HCT116 (cell line): ENCODE data around the gene DNMT3L. TPM values are rescaled to one million over a fixed set of nuclear protein-coding genes. Genes with fewer than 3 reads are reported as not detected.

Experiments
- ATAC-seq: fragments of 200-7000 bp; cut with Tn5 transposase; 2 replicates; pipeline ENCODE4 v1.9.1; 2020; ENCODE audit warnings: mild to moderate bottlenecking, moderate library complexity
- BruUV-seq: library from RNA; stranded (reverse); fragments of 400-500 nt; replicated peaks from 2 replicates; lab custom pipeline; 2021; lab: Mats Ljungman, UMichigan
- CTCF ChIA-PET: fragments of 300-600 bp; sonication (Branson Sonifier 250); formaldehyde crosslinking; loops from one replicate; lab custom pipeline; 2021; ENCODE audit warnings: antibody characterized with exemption; lab: Charles Lee
- POLR2A ChIA-PET: fragments of 300-600, 350-600 bp; sonication (Branson Sonifier 250); formaldehyde crosslinking; loops from one replicate; lab custom pipeline; 2021; ENCODE audit warnings: antibody characterized with exemption; lab: Charles Lee
- RAD21 ChIA-PET, 2 experiments: fragments of 300-600 bp; sonication (Branson Sonifier 250); formaldehyde crosslinking; loops; one replicate each; lab custom pipeline; 2023; ENCODE audit warnings: low total read pairs in 2 of 2; ENCODE audit not compliant: uncharacterized antibody in 2 of 2, unreplicated experiment in 2 of 2, low non-redundant PET in 1 of 2; lab: Charles Lee
- DNase-seq: peaks from one replicate; pipeline ENCODE4 v3.0.0-alpha.2; 2010; ENCODE audit warnings: low read depth, low spot score
- H2AFZ ChIP-seq: fragments of 200-600 bp; shearing (Covaris generic), sonication (generic); 2 replicates; pipeline ENCODE4 v1.6.1; 2017; ENCODE audit warnings: low read depth, mixed run types, mixed read lengths, antibody characterized with exemption, low read length; ENCODE audit not compliant: poor library complexity, severe bottlenecking
- H3K27ac ChIP-seq: 2 replicates; pipeline ENCODE4 v1.5.1; 2012; ENCODE audit warnings: low read depth, low read length
- H3K27me3 ChIP-seq: fragments of 200-600 bp; sonication (generic); 2 replicates; pipeline ENCODE4 v1.6.1; 2016; ENCODE audit warnings: mixed run types, low read length, mixed read lengths; ENCODE audit not compliant: insufficient read depth
- H3K36me3 ChIP-seq, 2 experiments: fragments of 200-500 bp in 1 of 2; fragments of 200-600 bp in 1 of 2; sonication (Bioruptor generic) in 1 of 2; sonication (generic) in 1 of 2; 2 replicates each; pipeline versions ENCODE4 v1.5.1 to v1.6.1; 2014 to 2016; ENCODE audit warnings: low read length in 2 of 2, inconsistent platforms in 1 of 2, mixed read lengths in 1 of 2, mixed run types in 1 of 2; ENCODE audit not compliant: insufficient read depth in 2 of 2, control insufficient read depth in 1 of 2
- H3K4me1 ChIP-seq, 2 experiments: fragments of 200-600 bp in 1 of 2; sonication (generic) in 1 of 2; 2 replicates each; pipeline versions ENCODE4 v1.5.1 to v1.6.1; 2012 to 2017; ENCODE audit warnings: low read length in 2 of 2, inconsistent platforms in 1 of 2, mild to moderate bottlenecking in 1 of 2, mixed read lengths in 1 of 2, mixed run types in 1 of 2, moderate library complexity in 1 of 2; ENCODE audit not compliant: insufficient read depth in 2 of 2, control insufficient read depth in 1 of 2
- H3K4me2 ChIP-seq: fragments of 200-600 bp; sonication (generic); 2 replicates; pipeline ENCODE4 v1.6.1; 2017; ENCODE audit warnings: mixed run types, low read length, mixed read lengths
- H3K4me3 ChIP-seq, 2 experiments: fragments of 200-600 bp in 1 of 2; sonication (generic) in 1 of 2; replicated peaks in 1 of 2; 2 replicates each; pipeline ENCODE4 v1.5.1; 2011 to 2016; ENCODE audit warnings: low read length in 2 of 2, control low read depth in 1 of 2, low read depth in 1 of 2, mild to moderate bottlenecking in 1 of 2, mixed read lengths in 1 of 2, mixed run types in 1 of 2
- H3K79me2 ChIP-seq: fragments of 200-600 bp; sonication (generic); 2 replicates; pipeline ENCODE4 v1.6.1; 2017; ENCODE audit warnings: mild to moderate bottlenecking, mixed run types, low read length, moderate library complexity, mixed read lengths; ENCODE audit not compliant: insufficient read depth
- H3K9ac ChIP-seq: fragments of 200-600 bp; sonication (generic); 2 replicates; pipeline ENCODE4 v1.6.1; 2016; ENCODE audit warnings: low read length, mixed read lengths
- H3K9me2 ChIP-seq: fragments of 200-600 bp; sonication (generic), shearing (Covaris generic); 2 replicates; pipeline ENCODE4 v1.6.1; 2017; ENCODE audit warnings: mixed run types, mild to moderate bottlenecking, moderate library complexity; ENCODE audit not compliant: insufficient read depth
- H3K9me3 ChIP-seq, 2 experiments: fragments of 200-500 bp in 1 of 2; fragments of 200-600 bp in 1 of 2; sonication (Bioruptor generic) in 1 of 2; sonication (generic) in 1 of 2; 2 replicates each; pipeline ENCODE4 v1.6.1; 2014 to 2017; ENCODE audit warnings: low read length in 2 of 2, mixed read lengths in 2 of 2, inconsistent platforms in 1 of 2, low read depth in 1 of 2, mild to moderate bottlenecking in 1 of 2, mixed run types in 1 of 2, moderate library complexity in 1 of 2; ENCODE audit not compliant: control insufficient read depth in 1 of 2, insufficient read depth in 1 of 2
- H4K20me1 ChIP-seq: fragments of 200-600 bp; sonication (generic), shearing (Covaris generic); 2 replicates; pipeline ENCODE4 v1.6.1; 2017; ENCODE audit warnings: mixed run types, mild to moderate bottlenecking, moderate library complexity; ENCODE audit not compliant: insufficient read depth
- EGR1 ChIP-seq: IDR thresholded peaks from 2 replicates; pipeline ENCODE4 v1.6.1; 2012; ENCODE audit warnings: low read depth
- ELF1 ChIP-seq: IDR thresholded peaks from 2 replicates; pipeline ENCODE4 v1.6.1; 2012; ENCODE audit warnings: low read depth, borderline replicate concordance
- RAD21 ChIP-seq: IDR thresholded peaks from 2 replicates; pipeline ENCODE4 v1.6.1; 2012; ENCODE audit warnings: low read depth, mild to moderate bottlenecking
- SRF ChIP-seq: IDR thresholded peaks from 2 replicates; pipeline ENCODE4 v1.6.1; 2012; ENCODE audit warnings: low read depth
- ZFX ChIP-seq: fragments of 450-650 bp; IDR thresholded peaks from 2 replicates; pipeline ENCODE4 v1.6.1; 2017
- intact Hi-C: fragments of 100-400 bp; cut with micrococcal nuclease; formaldehyde crosslinking; loops from 2 replicates; pipeline ENCODE4 v1.10.0; 2022
- total RNA-seq: library from RNA; stranded (reverse); gene quantifications from one replicate; pipeline ENCODE4 v1.2.1, GENCODE V29; 2021; ENCODE audit not compliant: unreplicated experiment
- TF ChIP-seq, protein P1 (sequence below): IDR thresholded peaks from 2 replicates; pipeline ENCODE4 v1.6.1; 2012; ENCODE audit warnings: low read depth
- TF ChIP-seq, protein P2 (sequence below): IDR thresholded peaks from 2 replicates; pipeline ENCODE4 v1.6.1; 2012
- TF ChIP-seq, protein P3 (sequence below): IDR thresholded peaks from 2 replicates; pipeline ENCODE4 v1.6.1; 2012

The DNMT3L gene
- total RNA-seq, 1 experiment from 2014 or later = not detected

DNA sequence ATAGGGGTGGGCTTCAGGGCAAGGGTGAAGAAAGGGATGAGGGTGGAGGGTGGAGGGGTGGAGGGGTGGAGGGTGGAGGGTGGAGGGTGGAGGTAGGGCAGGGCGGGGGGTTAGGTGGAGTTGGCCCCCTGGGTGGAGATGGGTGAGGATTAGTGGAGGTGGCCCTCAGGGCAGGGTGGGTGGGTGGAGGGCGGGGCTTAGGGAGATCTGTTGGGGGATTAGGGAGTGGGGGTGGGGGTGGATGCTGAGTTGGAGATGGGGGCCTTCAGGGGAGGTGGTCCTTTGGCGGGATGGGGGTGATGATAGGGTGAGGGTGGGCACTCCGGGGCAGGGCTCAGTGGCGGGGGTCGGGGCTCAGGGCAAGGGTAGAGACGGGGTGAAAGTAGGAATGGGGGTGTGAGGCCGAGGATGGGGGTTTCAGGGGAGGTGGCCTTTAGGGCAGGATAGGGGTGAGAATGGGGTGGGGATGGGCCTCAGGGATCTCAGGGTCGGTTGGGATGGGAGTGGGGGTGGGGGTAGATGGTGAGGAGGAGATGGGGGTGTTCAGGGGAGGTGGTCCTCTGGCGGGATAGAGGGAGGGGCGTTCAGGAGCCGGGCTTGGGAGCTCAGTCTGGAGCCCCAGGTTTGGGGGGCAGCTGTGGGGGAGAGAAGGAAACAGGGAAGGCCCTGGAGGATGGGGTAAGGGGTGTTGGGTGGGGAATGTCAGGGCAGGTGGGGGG is 800 bp upstream of the DNMT3L start:
- H3K4me1 ChIP-seq = no peaks in the 10 kb centered on the region
- H3K36me3 ChIP-seq = no peaks in the 10 kb centered on the region
- no peak overlapping the region for H3K4me3 ChIP-seq
- no peak for DNase-seq
- no peaks in the 10 kb centered on the region for H4K20me1 ChIP-seq
- H2AFZ ChIP-seq = no peak overlapping the region
- intact Hi-C loops = no loop called here
- BruUV-seq = no TSS peak
- TF ChIP-seq RAD21 (no peak), ELF1 (no peak), SRF (no peak), ZFX (no peak), EGR1 (no peak)
- TF ChIP-seq, protein P1, sequence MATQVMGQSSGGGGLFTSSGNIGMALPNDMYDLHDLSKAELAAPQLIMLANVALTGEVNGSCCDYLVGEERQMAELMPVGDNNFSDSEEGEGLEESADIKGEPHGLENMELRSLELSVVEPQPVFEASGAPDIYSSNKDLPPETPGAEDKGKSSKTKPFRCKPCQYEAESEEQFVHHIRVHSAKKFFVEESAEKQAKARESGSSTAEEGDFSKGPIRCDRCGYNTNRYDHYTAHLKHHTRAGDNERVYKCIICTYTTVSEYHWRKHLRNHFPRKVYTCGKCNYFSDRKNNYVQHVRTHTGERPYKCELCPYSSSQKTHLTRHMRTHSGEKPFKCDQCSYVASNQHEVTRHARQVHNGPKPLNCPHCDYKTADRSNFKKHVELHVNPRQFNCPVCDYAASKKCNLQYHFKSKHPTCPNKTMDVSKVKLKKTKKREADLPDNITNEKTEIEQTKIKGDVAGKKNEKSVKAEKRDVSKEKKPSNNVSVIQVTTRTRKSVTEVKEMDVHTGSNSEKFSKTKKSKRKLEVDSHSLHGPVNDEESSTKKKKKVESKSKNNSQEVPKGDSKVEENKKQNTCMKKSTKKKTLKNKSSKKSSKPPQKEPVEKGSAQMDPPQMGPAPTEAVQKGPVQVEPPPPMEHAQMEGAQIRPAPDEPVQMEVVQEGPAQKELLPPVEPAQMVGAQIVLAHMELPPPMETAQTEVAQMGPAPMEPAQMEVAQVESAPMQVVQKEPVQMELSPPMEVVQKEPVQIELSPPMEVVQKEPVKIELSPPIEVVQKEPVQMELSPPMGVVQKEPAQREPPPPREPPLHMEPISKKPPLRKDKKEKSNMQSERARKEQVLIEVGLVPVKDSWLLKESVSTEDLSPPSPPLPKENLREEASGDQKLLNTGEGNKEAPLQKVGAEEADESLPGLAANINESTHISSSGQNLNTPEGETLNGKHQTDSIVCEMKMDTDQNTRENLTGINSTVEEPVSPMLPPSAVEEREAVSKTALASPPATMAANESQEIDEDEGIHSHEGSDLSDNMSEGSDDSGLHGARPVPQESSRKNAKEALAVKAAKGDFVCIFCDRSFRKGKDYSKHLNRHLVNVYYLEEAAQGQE = no peak
- TF ChIP-seq, protein P2, sequence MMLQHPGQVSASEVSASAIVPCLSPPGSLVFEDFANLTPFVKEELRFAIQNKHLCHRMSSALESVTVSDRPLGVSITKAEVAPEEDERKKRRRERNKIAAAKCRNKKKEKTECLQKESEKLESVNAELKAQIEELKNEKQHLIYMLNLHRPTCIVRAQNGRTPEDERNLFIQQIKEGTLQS = no peak
- TF ChIP-seq, protein P3, sequence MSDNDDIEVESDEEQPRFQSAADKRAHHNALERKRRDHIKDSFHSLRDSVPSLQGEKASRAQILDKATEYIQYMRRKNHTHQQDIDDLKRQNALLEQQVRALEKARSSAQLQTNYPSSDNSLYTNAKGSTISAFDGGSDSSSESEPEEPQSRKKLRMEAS = no peak
- TF ChIP-seq, all 23 proteins: peak for 0
- ATAC-seq = no peak
- POLR2A ChIA-PET = no interaction called here
- Histone ChIP-seq H3K27ac (no peak overlapping the region), H3K9me3 (no peaks in the 10 kb centered on the region), H3K27me3 (no peaks in the 10 kb centered on the region), H3K9ac (no peak overlapping the region), H3K4me2 (no peak overlapping the region), H3K9me2 (no peaks in the 10 kb centered on the region), H3K79me2 (no peaks in the 10 kb centered on the region)
- CTCF ChIA-PET = no interaction called here
- RAD21 ChIA-PET = no interaction called here
